Sigmoid colon (tissue), 7 donors: ENCODE results near the gene ADRA2B. TPM values are rescaled to one million over a fixed set of nuclear protein-coding genes. Genes with fewer than 3 reads are reported as not detected.

Source experiments
- DNase-seq: peaks from one replicate; pipeline ENCODE4 v3.0.0-alpha.2; 2019
- H3K27ac ChIP-seq, 4 donors: fragments of 200-600 bp; sonication (generic); one replicate each; pipeline ENCODE4 v1.5.1; 2016 to 2019; ENCODE audit warnings: mild to moderate bottlenecking in 1 of 4
- H3K27me3 ChIP-seq, 3 donors: fragments of 200-600 bp; sonication (generic); one replicate each; pipeline ENCODE4 v1.5.1; 2019; ENCODE audit warnings: mild to moderate bottlenecking in 1 of 3
- H3K36me3 ChIP-seq, 4 donors: fragments of 200-600 bp; sonication (generic); one replicate each; pipeline ENCODE4 v1.5.1; 2016 to 2019
- H3K4me1 ChIP-seq, 4 donors: fragments of 200-600 bp; sonication (generic); one replicate each; pipeline ENCODE4 v1.5.1; 2017 to 2019
- H3K4me3 ChIP-seq, 4 donors: fragments of 200-600 bp; sonication (generic); one replicate each; pipeline ENCODE4 v1.5.1; 2017 to 2019; ENCODE audit warnings: mild to moderate bottlenecking in 2 of 4, moderate library complexity in 1 of 4
- H3K9me3 ChIP-seq, 4 donors: fragments of 200-600 bp in 3 of 4; sonication (generic) in 3 of 4; one replicate each; pipeline versions ENCODE4 v1.5.1 to v1.6.1; 2013 to 2019
- EP300 ChIP-seq, 4 donors: sonication (generic); formaldehyde crosslinking; IDR thresholded peaks; one replicate each; pipeline ENCODE4 v1.6.1; 2017; ENCODE audit warnings: antibody characterized with exemption in 4 of 4
- POLR2A ChIP-seq, 2 donors: fragments of 450-650 bp; IDR thresholded peaks; one replicate each; pipeline ENCODE4 v1.6.1; 2016; ENCODE audit warnings: antibody characterized with exemption in 2 of 2, mild to moderate bottlenecking in 2 of 2, moderate library complexity in 2 of 2
- POLR2AphosphoS5 ChIP-seq, 4 donors: sonication (generic); formaldehyde crosslinking; IDR thresholded peaks; one replicate each; pipeline ENCODE4 v1.6.1; 2017; ENCODE audit warnings: antibody characterized with exemption in 4 of 4
- WGBS, 2 donors: extraction: QIAGEN DNeasy Blood & Tissue Kit; methylation state at CpG; one replicate each; pipeline ENCODE4 v1.1.7; 2013; 5-methylcytosine and 5-hydroxymethylcytosine counted together
- intact Hi-C: fragments of 100-400 bp; cut with DNase I; formaldehyde crosslinking; loops from one replicate; pipeline ENCODE4 v1.15.1; 2023
- polyA plus RNA-seq, 3 donors: library from polyadenylated mRNA; stranded (reverse); fragments of 200-250 nt; gene quantifications; one replicate each; pipeline ENCODE4 v1.2.3, GENCODE V29; 2013
- total RNA-seq, 4 donors: library from RNA; depleted of rRNA; stranded (reverse); fragments of >200 nt; gene quantifications; one replicate each; pipeline ENCODE4 v1.1.0, GENCODE V29; 2016
- TF ChIP-seq, protein P1 (sequence below), 4 experiments: fragments of 450-650 bp in 3 of 4; fragments of 200-600 bp in 1 of 4; IDR thresholded peaks; one replicate each; pipeline ENCODE4 v1.5.1; 2016 to 2019; ENCODE audit warnings: antibody characterized with exemption in 4 of 4, mild to moderate bottlenecking in 3 of 4, moderate library complexity in 2 of 4
- donor health status: healthy with polysubstance abuse.
- donor health status: Bipolar disorder and iron deficiency.
- donor health status: healthy.

The ADRA2B gene
- total and polyA plus RNA-seq, 7 donors, result under 0.01 to 1.4 (median 0.54) TPM; not detected in 1

DNA sequence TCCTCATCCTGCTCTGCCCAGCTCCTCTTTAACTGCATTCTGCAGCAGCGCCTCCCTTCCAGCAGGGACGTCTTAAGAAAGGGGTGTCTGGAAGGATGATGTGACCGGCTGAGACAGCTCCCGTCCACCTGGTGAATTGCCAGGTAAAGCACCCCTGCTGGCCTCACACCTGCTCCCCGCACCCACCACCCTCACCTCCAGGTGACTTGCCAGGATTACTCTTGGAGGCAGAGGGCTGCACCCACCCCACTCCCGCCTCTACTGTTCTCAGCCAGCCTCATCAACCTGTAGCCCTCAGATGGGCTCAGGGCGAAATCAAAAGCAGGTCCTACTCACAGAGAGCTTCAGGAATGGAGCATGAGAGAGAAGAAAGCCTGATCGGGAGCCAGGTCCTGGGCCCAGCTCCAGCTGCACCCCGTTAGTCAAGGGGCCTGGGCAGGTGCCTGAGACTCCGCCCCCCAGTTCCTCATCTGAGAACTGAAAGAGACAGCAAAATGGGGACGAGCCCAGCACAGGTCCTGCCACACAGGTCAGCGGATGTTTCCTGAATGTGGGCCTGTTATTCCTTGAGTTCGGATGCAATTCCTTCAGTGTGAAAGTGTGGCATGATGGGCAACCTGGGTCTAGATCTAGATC, 5.6 kb downstream of the ADRA2B start:
- Histone ChIP-seq H3K4me1 (peaks cover 0 to 11% (median 4%) of the 10 kb centered on the region in 4 donors), H3K36me3 (no peaks in the 10 kb centered on the region), H3K9me3 (peaks cover 0 to 6% (median 1%) of the 10 kb centered on the region in 4 donors), H3K4me3 (no peak overlapping the region), H3K27ac (no peak overlapping the region), H3K27me3 (peaks cover 3 to 15% (median 8%) of the 10 kb centered on the region in 3 donors)
- intact Hi-C loops, result loop anchor here (10.0 kb wide), 1 partner anchor 86 kb away; no protein-coding TSS in a partner anchor
- TF ChIP-seq, protein P1, sequence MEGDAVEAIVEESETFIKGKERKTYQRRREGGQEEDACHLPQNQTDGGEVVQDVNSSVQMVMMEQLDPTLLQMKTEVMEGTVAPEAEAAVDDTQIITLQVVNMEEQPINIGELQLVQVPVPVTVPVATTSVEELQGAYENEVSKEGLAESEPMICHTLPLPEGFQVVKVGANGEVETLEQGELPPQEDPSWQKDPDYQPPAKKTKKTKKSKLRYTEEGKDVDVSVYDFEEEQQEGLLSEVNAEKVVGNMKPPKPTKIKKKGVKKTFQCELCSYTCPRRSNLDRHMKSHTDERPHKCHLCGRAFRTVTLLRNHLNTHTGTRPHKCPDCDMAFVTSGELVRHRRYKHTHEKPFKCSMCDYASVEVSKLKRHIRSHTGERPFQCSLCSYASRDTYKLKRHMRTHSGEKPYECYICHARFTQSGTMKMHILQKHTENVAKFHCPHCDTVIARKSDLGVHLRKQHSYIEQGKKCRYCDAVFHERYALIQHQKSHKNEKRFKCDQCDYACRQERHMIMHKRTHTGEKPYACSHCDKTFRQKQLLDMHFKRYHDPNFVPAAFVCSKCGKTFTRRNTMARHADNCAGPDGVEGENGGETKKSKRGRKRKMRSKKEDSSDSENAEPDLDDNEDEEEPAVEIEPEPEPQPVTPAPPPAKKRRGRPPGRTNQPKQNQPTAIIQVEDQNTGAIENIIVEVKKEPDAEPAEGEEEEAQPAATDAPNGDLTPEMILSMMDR (IDR thresholded peaks at IDR 0.05), result no peak
- TF ChIP-seq EP300 (IDR thresholded peaks at IDR 0.05), result no peak
- TF ChIP-seq POLR2AphosphoS5 (IDR thresholded peaks at IDR 0.05), result no peak
- no peak for TF ChIP-seq POLR2A (IDR thresholded peaks at IDR 0.05)
- DNase-seq, result peak; percentile 56
- WGBS, 2 donors, result 83 to 89% methylated on average over 13 of the region's 13 CpGs

DNA sequence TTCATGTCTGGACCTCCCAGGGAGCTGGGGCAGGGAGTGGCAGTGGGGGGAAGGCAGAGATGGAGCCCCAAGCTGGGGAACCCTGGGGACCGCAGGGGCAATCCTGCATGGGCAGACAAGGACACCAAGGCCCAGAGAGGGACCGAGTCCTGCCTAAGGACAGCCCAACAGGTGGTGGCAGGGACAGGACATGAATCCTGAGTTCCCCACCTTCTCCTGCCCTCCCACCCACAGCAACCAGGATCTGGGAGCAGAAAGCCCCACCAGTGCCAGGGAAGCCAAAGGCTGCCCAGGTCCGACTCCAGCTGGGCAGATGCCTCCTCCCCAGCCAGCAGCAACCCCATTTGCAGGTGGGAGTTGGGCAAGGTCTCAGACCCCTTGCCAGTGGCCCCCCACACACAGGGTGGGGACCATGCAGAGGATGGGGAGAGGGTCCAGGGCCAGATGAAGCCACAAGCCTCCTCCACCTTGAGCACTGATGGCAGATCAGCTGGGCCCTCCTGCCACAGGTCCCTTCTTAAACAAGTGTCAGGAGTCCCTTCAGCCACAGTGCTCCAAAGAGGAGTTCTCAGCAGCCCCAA, 6.3 kb downstream of the ADRA2B start:
- peak; percentile 47 for DNase-seq
- no peak overlapping the region for H3K27ac ChIP-seq
- H3K4me1 ChIP-seq, result peaks cover 0 to 11% (median 3%) of the 10 kb centered on the region in 4 donors
- H3K36me3 ChIP-seq, result no peaks in the 10 kb centered on the region
- 93 to 94% methylated on average over 3 of the region's 3 CpGs for WGBS, 2 donors
- no peak overlapping the region for H3K4me3 ChIP-seq
- intact Hi-C loops, result loop anchor here (10.0 kb wide), 1 partner anchor 85 kb away; no protein-coding TSS in a partner anchor
- TF ChIP-seq POLR2A (IDR thresholded peaks at IDR 0.05) (no peak), EP300 (IDR thresholded peaks at IDR 0.05) (no peak), POLR2AphosphoS5 (IDR thresholded peaks at IDR 0.05) (no peak)
- TF ChIP-seq, protein P1 (IDR thresholded peaks at IDR 0.05), result no peak
- peaks cover 0 to 8% (median 1%) of the 10 kb centered on the region in 3 donors for H3K27me3 ChIP-seq
- peaks cover 0 to 13% (median 7%) of the 10 kb centered on the region in 4 donors for H3K9me3 ChIP-seq

DNA sequence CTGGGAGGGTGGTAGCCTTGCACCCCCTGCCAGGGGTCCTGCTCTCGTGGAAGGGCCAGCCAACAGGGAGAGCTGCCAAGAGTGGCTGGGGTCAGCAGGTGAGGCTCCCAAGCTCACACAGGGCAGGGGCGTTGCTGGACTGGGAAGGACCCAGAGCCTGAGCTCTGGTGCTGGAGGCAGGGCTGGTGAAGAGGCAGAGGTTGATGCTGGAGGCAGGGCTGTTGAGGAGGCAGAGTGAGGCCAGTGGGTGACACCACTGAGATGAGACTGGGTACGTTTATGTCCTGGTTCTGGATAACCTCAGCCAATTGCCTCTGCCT, 7.0 kb downstream of the ADRA2B start:
- no peak overlapping the region for H3K4me3 ChIP-seq
- no peaks in the 10 kb centered on the region for H3K36me3 ChIP-seq
- peak; percentile 64 for DNase-seq
- H3K4me1 ChIP-seq, result peaks cover 0 to 11% (median 3%) of the 10 kb centered on the region in 4 donors
- peaks cover 0 to 5% (median 0%) of the 10 kb centered on the region in 3 donors for H3K27me3 ChIP-seq
- H3K27ac ChIP-seq, result peak overlapping the region in 2 of 4 donors; percentile 17 to 26
- peaks cover 0 to 18% (median 7%) of the 10 kb centered on the region in 4 donors for H3K9me3 ChIP-seq
- TF ChIP-seq, protein P1 (IDR thresholded peaks at IDR 0.05), result no peak
- TF ChIP-seq POLR2A (IDR thresholded peaks at IDR 0.05) (no peak), EP300 (IDR thresholded peaks at IDR 0.05) (no peak), POLR2AphosphoS5 (IDR thresholded peaks at IDR 0.05) (no peak)
- WGBS, 2 donors, result 70 to 72% methylated on average over 3 of the region's 3 CpGs
- intact Hi-C loops, result no loop called here

DNA sequence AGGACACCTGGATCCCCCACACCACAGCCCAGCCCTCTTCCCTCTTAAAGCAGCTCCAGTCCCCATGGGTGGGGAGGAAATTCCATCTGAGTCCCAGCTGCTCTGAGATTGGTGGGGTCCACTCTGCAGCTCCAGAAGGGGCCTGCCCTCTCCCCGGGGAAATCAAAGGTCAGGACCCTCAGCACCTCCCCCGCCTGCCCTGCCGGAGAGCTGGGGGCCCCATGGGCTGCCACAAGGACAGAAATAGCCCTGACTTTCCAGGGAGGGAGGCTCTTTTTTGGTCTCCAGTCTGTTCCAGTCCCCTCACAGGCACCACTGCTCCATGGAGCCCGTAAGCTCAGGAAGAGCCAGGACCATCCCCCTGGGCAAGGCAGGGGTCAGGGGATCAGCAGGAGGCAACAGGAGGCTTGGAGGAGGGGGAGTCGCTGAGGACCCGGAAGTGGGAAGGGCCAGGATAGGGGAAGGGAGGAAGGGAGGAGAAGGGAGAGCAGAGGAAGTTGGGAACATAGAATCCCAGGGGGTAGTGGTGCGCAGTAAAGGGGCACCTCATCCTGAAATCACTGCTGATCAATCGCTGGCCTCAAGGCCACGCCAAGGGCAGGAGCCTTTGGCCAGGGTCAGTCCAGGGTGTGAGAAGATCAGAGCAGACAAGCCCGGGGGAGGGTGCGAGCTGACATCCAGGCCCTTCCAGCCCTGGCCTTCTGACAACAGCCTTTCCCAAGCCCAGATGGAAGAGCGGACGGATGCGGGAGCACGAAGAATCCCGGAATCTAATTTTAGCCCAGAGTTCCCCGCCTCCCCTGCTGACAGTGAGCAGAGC, 7.6 kb downstream of the ADRA2B start:
- H3K4me1 ChIP-seq, result peaks cover 0 to 11% (median 3%) of the 10 kb centered on the region in 4 donors
- TF ChIP-seq POLR2A (IDR thresholded peaks at IDR 0.05), result no peak
- no peak for TF ChIP-seq EP300 (IDR thresholded peaks at IDR 0.05)
- TF ChIP-seq POLR2AphosphoS5 (IDR thresholded peaks at IDR 0.05), result no peak
- TF ChIP-seq, protein P1 (IDR thresholded peaks at IDR 0.05), result no peak
- intact Hi-C loops, result no loop called here
- H3K36me3 ChIP-seq, result no peaks in the 10 kb centered on the region
- peaks cover 0 to 5% (median 0%) of the 10 kb centered on the region in 3 donors for H3K27me3 ChIP-seq
- H3K9me3 ChIP-seq, result peaks cover 0 to 18% (median 7%) of the 10 kb centered on the region in 4 donors
- no peak overlapping the region for H3K4me3 ChIP-seq
- H3K27ac ChIP-seq, result peak overlapping the region in 2 of 4 donors; percentile 17 to 26
- WGBS, 2 donors, result 61 to 74% methylated on average over 17 of the region's 17 CpGs
- peak; percentile 63 for DNase-seq
